GM12878 (cell line): Measurements from ENCODE around the gene C10orf88. TPM values are rescaled to one million over a fixed set of nuclear protein-coding genes. Genes with fewer than 3 reads are reported as not detected.

ENCODE experiments used
- ATAC-seq: fragments of 200-7000 bp; cut with Tn5 transposase; 3 replicates; pipeline ENCODE4 v1.9.1; 2020; ENCODE audit warnings: mild to moderate bottlenecking, moderate library complexity
- BruUV-seq: library from RNA; stranded (reverse); fragments of 400-500 nt; replicated peaks from 2 replicates; lab custom pipeline; 2021; lab: Mats Ljungman, UMichigan
- CTCF ChIA-PET: fragments of 300-600 bp; sonication (Branson Sonifier 250); formaldehyde crosslinking; extraction: SDS; loops from one replicate; lab custom pipeline; 2021; ENCODE audit warnings: inconsistent platforms; lab: Yijun Ruan, JAX
- POLR2A ChIA-PET: fragments of 350-600 bp; formaldehyde crosslinking; extraction: SDS; loops from one replicate; lab custom pipeline; 2021; ENCODE audit warnings: inconsistent platforms; lab: Charles Lee
- RAD21 ChIA-PET: fragments of 300-600 bp; sonication (Branson Sonifier 250); formaldehyde crosslinking; loops from one replicate; lab custom pipeline; 2023; ENCODE audit warnings: antibody characterized with exemption; ENCODE audit not compliant: unreplicated experiment; lab: Charles Lee
- SMC1A ChIA-PET: fragments of 300-600 bp; sonication (Branson Sonifier 250); formaldehyde crosslinking; loops from one replicate; lab custom pipeline; 2023; ENCODE audit not compliant: unreplicated experiment, uncharacterized antibody; lab: Charles Lee
- DNase-seq: peaks from one replicate; pipeline ENCODE4 v3.0.0-alpha.2; 2011; ENCODE audit warnings: low read depth, low spot score
- FAIRE-seq: peaks from 3 replicates; lab custom pipeline; 2011; peaks lifted over from hg19 to GRCh38; lab: Jason Lieb, UNC
- H2AFZ ChIP-seq: 2 replicates; pipeline ENCODE4 v1.6.0; 2011; ENCODE audit warnings: low read depth, low read length, control low read depth; ENCODE audit not compliant: control insufficient read depth
- H3K27ac ChIP-seq: 2 replicates; pipeline ENCODE4 v1.5.1; 2011; ENCODE audit warnings: control low read depth; ENCODE audit not compliant: control insufficient read depth, insufficient read depth
- H3K27me3 ChIP-seq, 2 experiments: replicated peaks in 1 of 2; 2 replicates each; pipeline versions ENCODE4 v1.6.0 to v1.6.1; 2011; ENCODE audit warnings: low read length in 1 of 2; ENCODE audit not compliant: control insufficient read depth in 2 of 2, insufficient read depth in 2 of 2
- H3K36me3 ChIP-seq, 2 experiments: 2 replicates each; pipeline ENCODE4 v1.5.1; 2011; ENCODE audit warnings: low read length in 1 of 2; ENCODE audit not compliant: control insufficient read depth in 2 of 2, insufficient read depth in 2 of 2
- H3K4me1 ChIP-seq: 2 replicates; pipeline ENCODE4 v1.6.1; 2011; ENCODE audit warnings: mild to moderate bottlenecking, low read length, moderate library complexity, mixed read lengths; ENCODE audit not compliant: control insufficient read depth, insufficient read depth
- H3K4me2 ChIP-seq: 2 replicates; pipeline ENCODE4 v1.6.0; 2011; ENCODE audit warnings: control low read depth; ENCODE audit not compliant: control insufficient read depth, insufficient read depth
- H3K4me3 ChIP-seq: fragments of 200-600 bp; sonication (generic); 2 replicates; pipeline ENCODE4 v1.5.1; 2016
- H3K79me2 ChIP-seq: 2 replicates; pipeline ENCODE4 v1.6.0; 2011; ENCODE audit warnings: low read length; ENCODE audit not compliant: control insufficient read depth, insufficient read depth
- H3K9ac ChIP-seq: 2 replicates; pipeline ENCODE4 v1.8.0; 2011; ENCODE audit warnings: low read length, control low read depth, mixed read lengths; ENCODE audit not compliant: control insufficient read depth, insufficient read depth
- H3K9me3 ChIP-seq: replicated peaks from 3 replicates; pipeline ENCODE4 v1.5.1; 2011; ENCODE audit warnings: mild to moderate bottlenecking, low read length; ENCODE audit not compliant: control insufficient read depth, insufficient read depth
- H4K20me1 ChIP-seq: 2 replicates; pipeline ENCODE4 v1.6.0; 2011; ENCODE audit not compliant: control insufficient read depth, insufficient read depth
- BMI1 ChIP-seq: fragments of 450-650 bp; IDR thresholded peaks from 2 replicates; pipeline ENCODE4 v1.6.1; 2016; ENCODE audit warnings: mild to moderate bottlenecking, moderate library complexity, borderline replicate concordance
- CEBPB ChIP-seq, 2 experiments: fragments of 150-350 bp in 1 of 2; IDR thresholded peaks; 2 replicates each; pipeline ENCODE4 v1.6.1; 2012 to 2014; ENCODE audit warnings: low read depth in 2 of 2, low read length in 2 of 2, borderline replicate concordance in 1 of 2, inconsistent platforms in 1 of 2
- EGR1 ChIP-seq, 2 experiments: IDR thresholded peaks; 1 replicate in 1 of 2; 2 replicates in 1 of 2; pipeline ENCODE4 v1.6.1; 2011 to 2012; ENCODE audit warnings: low read depth in 2 of 2, low read length in 2 of 2, borderline replicate concordance in 1 of 2, mild to moderate bottlenecking in 1 of 2, moderate library complexity in 1 of 2
- EP300 ChIP-seq, 2 experiments: fragments of 150-350 bp in 1 of 2; IDR thresholded peaks; 2 replicates each; pipeline ENCODE4 v1.6.1; 2011 to 2012; ENCODE audit warnings: low read depth in 2 of 2, low read length in 2 of 2, borderline replicate concordance in 1 of 2, improper control_type of control experiment in 1 of 2, inconsistent platforms in 1 of 2; ENCODE audit not compliant: control insufficient read depth in 1 of 2
- IRF4 ChIP-seq: IDR thresholded peaks from 2 replicates; pipeline ENCODE4 v1.6.1; 2011; ENCODE audit warnings: low read depth, low read length
- MYB ChIP-seq: fragments of 150-350 bp; IDR thresholded peaks from 2 replicates; pipeline ENCODE4 v1.6.1; 2014; ENCODE audit warnings: mild to moderate bottlenecking, low read depth, low read length, borderline replicate concordance
- NFXL1 ChIP-seq: fragments of 450-650 bp; IDR thresholded peaks from 2 replicates; pipeline ENCODE4 v1.6.1; 2017; ENCODE audit warnings: antibody characterized with exemption, mild to moderate bottlenecking, borderline replicate concordance
- NFYB ChIP-seq: IDR thresholded peaks from 2 replicates; pipeline ENCODE4 v1.6.1; 2011; ENCODE audit warnings: low read depth, mild to moderate bottlenecking, low read length, improper control_type of control experiment, moderate library complexity; ENCODE audit not compliant: insufficient read depth
- PAX5 ChIP-seq: IDR thresholded peaks from 2 replicates; pipeline ENCODE4 v1.6.1; 2011; ENCODE audit warnings: low read depth, low read length, borderline replicate concordance
- RELB ChIP-seq: fragments of 450-650 bp; IDR thresholded peaks from 2 replicates; pipeline ENCODE4 v1.6.1; 2017; ENCODE audit warnings: low read depth, mild to moderate bottlenecking, moderate library complexity
- SREBF2 ChIP-seq: IDR thresholded peaks from 2 replicates; pipeline ENCODE4 v1.6.1; 2012; ENCODE audit warnings: mild to moderate bottlenecking, low read length
- STAT3 ChIP-seq: IDR thresholded peaks from 2 replicates; pipeline ENCODE4 v1.6.1; 2011; ENCODE audit warnings: low read depth, low read length, improper control_type of control experiment
- ZNF592 ChIP-seq: fragments of 450-650 bp; IDR thresholded peaks from 2 replicates; pipeline ENCODE4 v1.6.1; 2017; ENCODE audit warnings: mild to moderate bottlenecking, moderate library complexity
- ZNF687 ChIP-seq: fragments of 450-650 bp; IDR thresholded peaks from 2 replicates; pipeline ENCODE4 v1.6.1; 2017; ENCODE audit warnings: mild to moderate bottlenecking, moderate library complexity
- WGBS: methylation state at CpG from one replicate; pipeline ENCODE4 v1.1.6; 2016; ENCODE audit warnings: low lambda C conversion rate; ENCODE audit not compliant: insufficient replicate concordance, insufficient coverage; ENCODE audit errors: missing lambda C conversion rate; 5-methylcytosine and 5-hydroxymethylcytosine counted together
- in situ Hi-C: fragments of 300-500 bp; cut with MboI; formaldehyde crosslinking; loops from 9 replicates; pipeline ENCODE4 v1.14.3; 2018; ENCODE audit warnings: mixed read lengths
- intact Hi-C: fragments of 100-400 bp; cut with micrococcal nuclease; formaldehyde crosslinking; loops from one replicate; pipeline ENCODE4 v1.14.2; 2022; ENCODE audit not compliant: unreplicated experiment
- polyA plus RNA-seq, 11 experiments: library from polyadenylated mRNA; depleted of rRNA in 4 of 11; unstranded in 6 of 11; stranded (reverse) in 5 of 11; fragments of >200 nt; fragmentation: Nextera tagmentation in 4 of 11; fragmentation: Illumina TruSeq in 1 of 11; extraction: Ambion mirVana in 4 of 11; extraction: Trizol in 1 of 11; gene quantifications; 1 replicate in 1 of 11; 2 replicates in 10 of 11; pipeline versions ENCODE4 v1.2.1 to v1.2.3, GENCODE V29; 2011 to 2016; ENCODE audit warnings: inconsistent platforms in 2 of 11, missing spikeins in 2 of 11, low read depth in 1 of 11
- total RNA-seq, 4 experiments: library from RNA; depleted of rRNA in 3 of 4; stranded (reverse); fragments of >200 nt in 3 of 4; fragmentation: Illumina TruSeq in 1 of 4; extraction: Trizol in 1 of 4; gene quantifications; 2 replicates each; pipeline versions ENCODE4 v1.2.1 to v1.2.3, GENCODE V29; 2013 to 2021

The C10orf88 gene
- total and polyA plus RNA-seq, 10 of the 15 experiments (the other 5 are each of a cell fraction or from before 2014, with no cell fraction given) = 4.7 to 12.5 (median 8.5) TPM

DNA sequence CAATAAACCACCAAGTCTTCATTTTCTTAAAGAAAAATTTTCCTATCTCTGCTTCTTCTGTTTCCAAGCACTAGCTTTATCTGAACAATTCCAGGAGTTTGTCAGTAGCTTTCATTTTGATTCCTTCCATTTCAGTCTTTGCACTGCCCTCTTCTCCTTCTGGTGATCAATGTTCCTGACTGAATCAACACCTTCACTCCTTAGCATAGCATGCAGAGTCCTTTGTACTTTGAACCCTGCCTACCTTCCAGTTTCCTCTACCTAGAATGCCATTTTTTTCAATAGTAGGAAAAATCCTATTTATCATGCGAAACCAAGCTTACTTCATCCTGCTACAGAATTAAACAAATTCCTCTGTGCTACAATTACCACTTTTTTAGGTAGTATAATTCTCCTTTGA lies 1.9 kb upstream of the C10orf88 start:
- DNase-seq (no peak), ATAC-seq (no peak), FAIRE-seq (no peak)
- in situ Hi-C loops (no loop called here), intact Hi-C loops (no loop called here)
- H3K4me3 ChIP-seq = no peak overlapping the region
- no peak overlapping the region for H2AFZ ChIP-seq
- H3K9me3 ChIP-seq = peaks cover 4% of the 10 kb centered on the region; the same call in 2 of the 3 replicates
- ChIA-PET SMC1A (interaction anchor here (2.0 to 3.4 kb wide), 2 partner anchors 10 kb away, joined by 6 to 11 read pairs; no protein-coding TSS in a partner anchor), POLR2A (interaction anchor here (0.9 kb wide), 1 partner anchor 32 kb away, joined by 3 read pairs; no protein-coding TSS in a partner anchor), RAD21 (no interaction called here), CTCF (interaction anchor here (0.7 to 1.5 kb wide), 4 partner anchors 11 to 25 kb away, joined by 3 to 6 read pairs (median 3); no protein-coding TSS in a partner anchor)
- no peak overlapping the region for H3K9ac ChIP-seq
- H3K27ac ChIP-seq = no peak overlapping the region
- H3K4me1 ChIP-seq = peaks cover 5% of the 10 kb centered on the region
- H3K79me2 ChIP-seq = peaks cover 4% of the 10 kb centered on the region
- no peaks in the 10 kb centered on the region for H3K27me3 ChIP-seq
- no TSS peak for BruUV-seq
- H3K36me3 ChIP-seq = no peaks in the 10 kb centered on the region
- WGBS = 100% methylated on average over 1 of the region's 1 CpG
- no peak overlapping the region for H3K4me2 ChIP-seq
- H4K20me1 ChIP-seq = no peaks in the 10 kb centered on the region
- TF ChIP-seq ZNF687 (no peak), MYB (no peak), NFYB (no peak), BMI1 (no peak), IRF4 (no peak), ZNF592 (no peak), CEBPB (IDR thresholded peaks at IDR 0.05; ENCODE audit: borderline replicate concordance in 1 of 2, low read depth in 2 of 2, low read length in 2 of 2) (no peak), EGR1 (IDR thresholded peaks at IDR 0.05; ENCODE audit: borderline replicate concordance in 1 of 2, low read depth in 2 of 2, low read length in 2 of 2) (no peak), PAX5 (no peak), NFXL1 (no peak), STAT3 (no peak), SREBF2 (no peak), EP300 (IDR thresholded peaks at IDR 0.05; ENCODE audit: borderline replicate concordance in 1 of 2, control insufficient read depth in 1 of 2, low read depth in 2 of 2, low read length in 2 of 2) (no peak), RELB (no peak)
